Pancreas (tissue), 10 donors: ENCODE results near the gene BPTF. TPM values are rescaled to one million over a fixed set of nuclear protein-coding genes. Genes with fewer than 3 reads are reported as not detected.
A peak's percentile ranks its signal among the peaks of the same experiment; 100 is the strongest.

ENCODE experiments used
- ATAC-seq, 4 donors: fragments of 200-7000 bp; cut with Tn5 transposase; one replicate each; pipeline versions ENCODE4 v1.8.0 to v1.9.1; 2020; ENCODE audit warnings: mild to moderate bottlenecking in 4 of 4, moderate library complexity in 4 of 4
- DNase-seq, 6 donors: peaks; one replicate each; pipeline ENCODE4 v3.0.0-alpha.2; 2020
- FAIRE-seq: peaks from 2 replicates; lab custom pipeline; 2012; peaks lifted over from hg19 to GRCh38; lab: Jason Lieb, UNC
- H3K27ac ChIP-seq, 4 donors: fragments of 200-600 bp; sonication (generic); 1 replicate in 3 of 4; 2 replicates in 1 of 4; pipeline versions ENCODE4 v1.5.0 to v1.8.0; 2020
- H3K27me3 ChIP-seq, 4 donors: fragments of 200-600 bp; one replicate each; pipeline ENCODE4 v1.8.0; 2021
- H3K36me3 ChIP-seq, 3 donors: fragments of 200-600 bp; sonication (generic) in 1 of 3; one replicate each; pipeline versions ENCODE4 v1.5.0 to v1.8.0; 2020 to 2021
- H3K4me1 ChIP-seq, 3 donors: fragments of 200-600 bp; one replicate each; pipeline ENCODE4 v1.8.0; 2021
- H3K4me3 ChIP-seq, 4 donors: fragments of 200-600 bp; sonication (generic) in 2 of 4; one replicate each; pipeline versions ENCODE4 v1.5.0 to v1.8.0; 2020 to 2021
- H3K9me3 ChIP-seq, 4 donors: fragments of 200-600 bp; one replicate each; pipeline ENCODE4 v1.8.0; 2021
- CTCF ChIP-seq, 4 donors: fragments of 200-600 bp; sonication (generic) in 3 of 4; IDR thresholded peaks; one replicate each; pipeline versions ENCODE4 v1.5.0 to v1.8.0; 2021; ENCODE audit warnings: antibody characterized with exemption in 4 of 4
- WGBS, 2 donors: extraction: QIAGEN DNeasy Blood & Tissue Kit; methylation state at CpG; one replicate each; pipeline ENCODE4 v1.1.7; 2013; 5-methylcytosine and 5-hydroxymethylcytosine counted together
- intact Hi-C, 3 donors: fragments of 100-400 bp; cut with DNase I; formaldehyde crosslinking; loops; one replicate each; pipeline versions ENCODE4 v1.11.1 to v1.14.2; 2022
- polyA plus RNA-seq, 2 donors: library from polyadenylated mRNA; stranded (reverse); fragments of 200-250 nt; gene quantifications; one replicate each; pipeline ENCODE4 v1.2.3, GENCODE V29; 2013
- total RNA-seq, 6 donors: library from RNA; stranded (reverse); fragmentation: NEBNext Ultra II Directional in 4 of 6; extraction: Animal tissue kit (Norgen Biotek cat#: 25700) in 4 of 6; gene quantifications; one replicate each; pipeline versions ENCODE4 v1.2.1 to v1.2.4, GENCODE V29; 2021 to 2023
- donor health status: healthy with polysubstance abuse.
- donor health status: DM: no; HTN: no; CAD: no; lungs with moderate emphysema.
- donor health status: DM: no; HTN: no; CAD: no.
- donor health status: control.
- donor health status: control.
- donor health status: Bipolar disorder and iron deficiency.
- donor health status: DM: yes; HTN: yes; CAD: no.
- donor health status: DM: no; HTN: no; CAD: no.
- donor health status: DM: no; HTN: no; CAD: no.
- donor health status: DM: yes; HTN: yes; CAD: no.

The BPTF gene
- total and polyA plus RNA-seq, 8 donors, result 15.5 to 59.1 (median 34.1) TPM

GRCh38 chr17:67829331-67829730 is 4.0 kb downstream of the BPTF start:
- Histone ChIP-seq H3K9me3 (no peaks in the 10 kb centered on the region), H3K36me3 (no peaks in the 10 kb centered on the region), H3K27me3 (no peaks in the 10 kb centered on the region), H3K4me1 (peaks cover 6 to 27% (median 12%) of the 10 kb centered on the region in 3 donors), H3K27ac (peak overlapping the region in 1 of 4 donors; percentile 45), H3K4me3 (no peak overlapping the region)
- no peak for TF ChIP-seq CTCF (IDR thresholded peaks at IDR 0.05)
- WGBS, 2 donors, result 12% methylated on average over 7 of the region's 7 CpGs
- intact Hi-C loops, result no loop called here
- no peak for ATAC-seq
- no peak for FAIRE-seq
- no peak for DNase-seq

- ATAC-seq (peak in 3 of 4 donors; percentile 11 to 47 (median 34)), FAIRE-seq (no peak), DNase-seq (no peak)
- WGBS, 2 donors, result 23 to 25% methylated on average over 6 of the region's 6 CpGs
- H3K36me3 ChIP-seq, result no peaks in the 10 kb centered on the region
- TF ChIP-seq CTCF (IDR thresholded peaks at IDR 0.05), result no peak
- H3K4me3 ChIP-seq, result no peak overlapping the region
- no peaks in the 10 kb centered on the region for H3K9me3 ChIP-seq
- no peaks in the 10 kb centered on the region for H3K27me3 ChIP-seq
- peak overlapping the region in 1 of 4 donors; percentile 45 for H3K27ac ChIP-seq
- intact Hi-C loops, result no loop called here
- peaks cover 6 to 27% (median 12%) of the 10 kb centered on the region in 3 donors for H3K4me1 ChIP-seq
Measured at GRCh38 chr17:67830440-67830839, 5.1 kb downstream of the BPTF start.

- Histone ChIP-seq H3K27me3 (no peaks in the 10 kb centered on the region), H3K9me3 (no peaks in the 10 kb centered on the region), H3K36me3 (no peaks in the 10 kb centered on the region), H3K27ac (no peak overlapping the region), H3K4me3 (no peak overlapping the region), H3K4me1 (peaks cover 6 to 27% (median 12%) of the 10 kb centered on the region in 3 donors)
- ATAC-seq (no peak), DNase-seq (no peak), FAIRE-seq (no peak)
- 71 to 75% methylated on average over 4 of the region's 4 CpGs for WGBS, 2 donors
- no peak for TF ChIP-seq CTCF (IDR thresholded peaks at IDR 0.05)
- intact Hi-C loops, result no loop called here
Measured at GRCh38 chr17:67831268-67831667, 6.0 kb downstream of the BPTF start.

- H3K27me3 ChIP-seq, result no peaks in the 10 kb centered on the region
- H3K9me3 ChIP-seq, result no peaks in the 10 kb centered on the region
- H3K27ac ChIP-seq, result no peak overlapping the region
- no peak overlapping the region for H3K4me3 ChIP-seq
- intact Hi-C loops, result no loop called here
- DNase-seq (no peak), ATAC-seq (no peak), FAIRE-seq (no peak)
- H3K4me1 ChIP-seq, result peaks cover 6 to 20% (median 10%) of the 10 kb centered on the region in 3 donors
- WGBS, 2 donors, result 90 to 96% methylated on average over 3 of the region's 3 CpGs
- no peaks in the 10 kb centered on the region for H3K36me3 ChIP-seq
- no peak for TF ChIP-seq CTCF (IDR thresholded peaks at IDR 0.05)
Measured at GRCh38 chr17:67833134-67833533, 7.8 kb downstream of the BPTF start.

GRCh38 chr17:67833946-67834631 is 8.8 kb downstream of the BPTF start:
- 83 to 93% methylated on average over 3 of the region's 3 CpGs for WGBS, 2 donors
- H3K27me3 ChIP-seq, result no peaks in the 10 kb centered on the region
- TF ChIP-seq CTCF (IDR thresholded peaks at IDR 0.05), result no peak
- ATAC-seq (no peak), DNase-seq (no peak), FAIRE-seq (no peak)
- no peak overlapping the region for H3K4me3 ChIP-seq
- H3K27ac ChIP-seq, result no peak overlapping the region
- no peaks in the 10 kb centered on the region for H3K9me3 ChIP-seq
- H3K4me1 ChIP-seq, result peaks cover 6 to 13% (median 8%) of the 10 kb centered on the region in 3 donors
- no peaks in the 10 kb centered on the region for H3K36me3 ChIP-seq
- intact Hi-C loops, result no loop called here
